ENCODE results near the gene ANXA2. TPM values are rescaled to one million over a fixed set of nuclear protein-coding genes. Genes with fewer than 3 reads are reported as not detected.

Gene ANXA2
- total RNA-seq, 2 donors from 2014 or later, result 214 to 388 TPM

- Histone ChIP-seq H3K27ac (peak overlapping the region; percentile 7 to 97), H3K4me1 (peaks cover 0 to 35% of the 10 kb centered on the region in 2 donors), H3K36me3 (no peaks in the 10 kb centered on the region), H3K9me3 (no peaks in the 10 kb centered on the region), H3K27me3 (no peaks in the 10 kb centered on the region), H3K4me3 (no peak overlapping the region)
- TF ChIP-seq CTCF (IDR thresholded peaks at IDR 0.05), result no peak
- DNase-seq (ENCODE audit: low spot score), result no peak
Measured at GRCh38 chr15:60399246-60399915, 1.6 kb upstream of the ANXA2 start.

DNA sequence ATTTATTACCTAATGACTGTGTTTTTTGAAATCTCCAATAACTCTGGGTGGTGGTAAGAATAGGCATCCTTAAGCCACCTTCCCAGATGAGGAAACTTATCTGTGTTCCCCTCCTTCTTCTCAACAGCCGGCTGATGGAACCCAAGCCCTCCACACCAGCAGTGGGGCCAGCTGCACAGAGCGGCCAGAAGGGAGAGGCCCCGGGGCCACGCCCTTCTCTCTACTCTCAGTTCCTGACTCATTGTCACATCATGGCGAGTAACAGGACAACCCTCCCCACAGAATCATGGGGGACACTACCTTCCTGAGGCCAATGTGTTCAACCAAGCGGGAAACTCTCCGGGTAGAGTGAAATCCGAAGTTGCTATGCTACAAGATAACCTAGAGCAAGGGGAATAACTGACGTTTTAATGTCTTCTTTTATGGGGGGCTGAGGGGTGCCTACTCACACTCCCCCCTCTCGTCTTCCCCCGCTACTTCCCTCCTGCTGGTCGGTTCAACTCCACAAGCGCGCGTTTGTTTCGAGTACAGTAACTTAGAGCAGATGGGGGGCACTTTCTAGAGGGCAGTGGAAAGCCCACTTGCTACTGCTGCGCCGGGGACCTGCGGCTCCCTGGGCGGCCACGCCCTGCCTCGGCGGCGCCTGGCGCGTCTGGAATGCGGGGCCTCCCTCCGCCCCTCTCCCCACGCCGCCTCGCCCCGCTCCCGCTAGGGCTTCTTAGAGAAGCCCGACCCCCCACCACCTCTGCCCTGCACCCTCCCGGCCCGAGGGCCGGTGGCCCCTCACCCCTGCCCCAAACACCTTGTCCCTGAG, 621 bp downstream of the ANXA2 start:
- Histone ChIP-seq H3K27ac (peak overlapping the region; percentile 96 to 97), H3K9me3 (no peaks in the 10 kb centered on the region), H3K4me1 (peaks cover 0 to 57% of the 10 kb centered on the region in 2 donors)

DNA sequence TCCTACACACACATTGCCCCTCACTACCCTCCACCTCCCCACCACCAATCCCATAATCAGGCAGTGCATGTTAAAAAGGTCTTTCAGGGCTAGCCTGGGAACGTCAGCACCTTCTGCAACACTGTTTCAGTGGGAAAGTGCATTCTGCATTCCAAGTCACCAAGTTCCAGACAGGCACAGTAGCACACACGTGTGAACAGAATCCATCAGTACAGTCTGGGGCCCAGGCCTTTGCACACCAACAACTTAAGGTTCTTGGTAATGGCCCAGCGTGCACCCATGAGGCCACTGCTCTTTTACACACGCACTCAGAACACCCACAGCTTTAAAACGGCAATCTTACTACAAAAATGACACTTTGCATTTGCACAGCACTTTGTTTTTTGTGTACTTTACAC, 1.2 kb downstream of the ANXA2 start:
- no peaks in the 10 kb centered on the region for H3K36me3 ChIP-seq
- no peaks in the 10 kb centered on the region for H3K27me3 ChIP-seq
- no peak for DNase-seq (ENCODE audit: low spot score)
- peaks cover 0 to 63% of the 10 kb centered on the region in 2 donors for H3K4me1 ChIP-seq
- peak overlapping the region; percentile 86 to 98 for H3K4me3 ChIP-seq
- H3K27ac ChIP-seq, result peak overlapping the region; percentile 96 to 97
- no peak for TF ChIP-seq CTCF (IDR thresholded peaks at IDR 0.05)
- H3K9me3 ChIP-seq, result no peaks in the 10 kb centered on the region

More for the DNA sequence above, 621 bp downstream of the ANXA2 start:
- TF ChIP-seq CTCF (IDR thresholded peaks at IDR 0.05), result no peak
- DNase-seq (ENCODE audit: low spot score), result peak; percentile 88
- Histone ChIP-seq H3K27me3 (no peaks in the 10 kb centered on the region), H3K36me3 (no peaks in the 10 kb centered on the region), H3K4me3 (peak overlapping the region; percentile 86 to 98)

- no peaks in the 10 kb centered on the region for H3K9me3 ChIP-seq
- peak overlapping the region; percentile 86 to 98 for H3K4me3 ChIP-seq
- H3K4me1 ChIP-seq, result peaks cover 0 to 68% of the 10 kb centered on the region in 2 donors
- TF ChIP-seq CTCF (IDR thresholded peaks at IDR 0.05), result no peak
- DNase-seq (ENCODE audit: low spot score), result no peak
- H3K27ac ChIP-seq, result peak overlapping the region; percentile 96 to 97
- H3K27me3 ChIP-seq, result no peaks in the 10 kb centered on the region
- no peaks in the 10 kb centered on the region for H3K36me3 ChIP-seq
Measured at GRCh38 chr15:60396100-60396499, 1.7 kb downstream of the ANXA2 start.

GRCh38 chr15:60395276-60396011, 2.3 kb downstream of the ANXA2 start:
- no peak for DNase-seq (ENCODE audit: low spot score)
- H3K27me3 ChIP-seq, result no peaks in the 10 kb centered on the region
- H3K4me1 ChIP-seq, result peaks cover 0 to 75% of the 10 kb centered on the region in 2 donors
- TF ChIP-seq CTCF (IDR thresholded peaks at IDR 0.05), result no peak
- H3K9me3 ChIP-seq, result no peaks in the 10 kb centered on the region
- H3K36me3 ChIP-seq, result no peaks in the 10 kb centered on the region
- peak overlapping the region; percentile 96 to 97 for H3K27ac ChIP-seq
- peak overlapping the region; percentile 86 to 98 for H3K4me3 ChIP-seq
